GM10248 (cell line): ENCODE results near the gene STX16.

Experiments
- CTCF ChIA-PET: fragments of 300-600 bp; sonication (Branson Sonifier 250); formaldehyde crosslinking; extraction: SDS; loops from one replicate; lab custom pipeline; 2021; ENCODE audit warnings: antibody characterized with exemption; lab: Yijun Ruan, JAX
- POLR2A ChIA-PET: fragments of 350-650 bp; sonication (Branson Sonifier 250); formaldehyde crosslinking; extraction: SDS; loops from one replicate; lab custom pipeline; 2020; ENCODE audit warnings: antibody characterized with exemption; lab: Yijun Ruan, JAX
- DNase-seq: peaks from one replicate; pipeline ENCODE4 v3.0.0; 2012; ENCODE audit errors: extremely low spot score
- TF ChIP-seq, protein P1 (sequence below): IDR thresholded peaks from 2 replicates; pipeline ENCODE4 v1.5.1; 2012; ENCODE audit warnings: mild to moderate bottlenecking, low read depth; ENCODE audit errors: extremely low read depth, missing control alignments, control extremely low read depth

Gene STX16

GRCh38 chr20:58675641-58676040 lies 24.6 kb downstream of the STX16 start:
- no peak for DNase-seq
- TF ChIP-seq, protein P1, sequence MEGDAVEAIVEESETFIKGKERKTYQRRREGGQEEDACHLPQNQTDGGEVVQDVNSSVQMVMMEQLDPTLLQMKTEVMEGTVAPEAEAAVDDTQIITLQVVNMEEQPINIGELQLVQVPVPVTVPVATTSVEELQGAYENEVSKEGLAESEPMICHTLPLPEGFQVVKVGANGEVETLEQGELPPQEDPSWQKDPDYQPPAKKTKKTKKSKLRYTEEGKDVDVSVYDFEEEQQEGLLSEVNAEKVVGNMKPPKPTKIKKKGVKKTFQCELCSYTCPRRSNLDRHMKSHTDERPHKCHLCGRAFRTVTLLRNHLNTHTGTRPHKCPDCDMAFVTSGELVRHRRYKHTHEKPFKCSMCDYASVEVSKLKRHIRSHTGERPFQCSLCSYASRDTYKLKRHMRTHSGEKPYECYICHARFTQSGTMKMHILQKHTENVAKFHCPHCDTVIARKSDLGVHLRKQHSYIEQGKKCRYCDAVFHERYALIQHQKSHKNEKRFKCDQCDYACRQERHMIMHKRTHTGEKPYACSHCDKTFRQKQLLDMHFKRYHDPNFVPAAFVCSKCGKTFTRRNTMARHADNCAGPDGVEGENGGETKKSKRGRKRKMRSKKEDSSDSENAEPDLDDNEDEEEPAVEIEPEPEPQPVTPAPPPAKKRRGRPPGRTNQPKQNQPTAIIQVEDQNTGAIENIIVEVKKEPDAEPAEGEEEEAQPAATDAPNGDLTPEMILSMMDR, result no peak
- ChIA-PET POLR2A (no interaction called here), CTCF (no interaction called here)

GRCh38 chr20:58676161-58676560 lies 25.1 kb downstream of the STX16 start:
- POLR2A ChIA-PET, result no interaction called here
- TF ChIP-seq, protein P1, result no peak
- no peak for DNase-seq
- CTCF ChIA-PET, result interaction anchor here (0.7 kb wide), 1 partner anchor 29 kb away, joined by 3 read pairs; no protein-coding TSS in a partner anchor

DNA sequence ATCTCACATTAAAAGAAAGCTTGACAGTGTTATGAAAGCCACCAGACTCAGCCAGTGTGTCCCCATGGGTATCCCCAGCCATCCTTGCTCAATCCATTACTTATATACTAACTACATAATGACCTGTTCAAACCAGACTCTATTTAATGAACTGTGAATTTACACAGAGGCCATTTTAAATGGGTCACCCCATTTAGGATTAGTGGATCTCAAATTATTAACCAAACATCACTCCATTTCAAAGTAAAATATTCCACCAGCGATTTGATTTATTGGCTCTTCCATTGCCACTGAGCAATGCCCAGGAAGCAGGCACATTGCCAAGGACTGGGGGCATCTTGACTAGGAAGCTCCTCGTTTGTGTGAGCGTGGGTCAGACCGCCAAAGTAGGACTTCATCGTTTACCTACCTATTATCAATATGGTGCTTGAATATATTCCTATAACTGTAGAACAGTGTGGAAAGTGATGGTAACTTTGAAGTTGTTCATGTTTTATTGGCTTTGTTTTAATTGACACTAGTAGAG lies 26.1 kb downstream of the STX16 start:
- CTCF ChIA-PET, result interaction anchor here (0.7 to 1.2 kb wide), 2 partner anchors 17 to 30 kb away, joined by 3 read pairs; no protein-coding TSS in a partner anchor
- POLR2A ChIA-PET, result no interaction called here
- DNase-seq, result no peak
- TF ChIP-seq, protein P1, result no peak

DNA sequence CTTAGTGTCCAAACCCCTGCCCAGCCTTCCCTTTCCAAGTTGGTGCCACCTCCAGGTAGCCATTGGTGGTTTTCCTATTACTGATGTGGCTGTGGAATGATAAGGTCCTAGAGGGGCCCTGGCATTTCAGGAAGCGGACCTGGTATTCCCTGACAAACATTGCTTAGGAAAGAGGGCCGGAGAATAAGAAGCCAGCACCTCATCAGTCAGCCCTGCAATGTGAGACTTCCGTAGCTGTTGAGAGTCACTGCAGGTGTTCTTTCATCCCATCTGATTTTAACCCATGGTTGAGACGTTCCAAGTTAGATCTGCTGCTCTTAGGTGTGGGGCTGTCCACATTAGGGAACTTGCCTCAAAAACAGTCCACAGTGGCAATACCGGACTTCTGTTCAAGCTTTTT lies 26.7 kb downstream of the STX16 start:
- TF ChIP-seq, protein P1, result no peak
- CTCF ChIA-PET, result interaction anchor here (1.2 kb wide), 1 partner anchor 17 kb away, joined by 3 read pairs; no protein-coding TSS in a partner anchor
- POLR2A ChIA-PET, result interaction anchor here (1.0 kb wide), 1 partner anchor 211 kb away, joined by 8 read pairs; no protein-coding TSS in a partner anchor
- no peak for DNase-seq

GRCh38 chr20:58678806-58679205 lies 27.7 kb downstream of the STX16 start:
- CTCF ChIA-PET, result interaction anchor here (1.0 kb wide), 1 partner anchor 13 kb away, joined by 4 read pairs; no protein-coding TSS in a partner anchor
- no peak for DNase-seq
- POLR2A ChIA-PET, result no interaction called here
- TF ChIP-seq, protein P1, result no peak

GRCh38 chr20:58682656-58683531 lies 31.8 kb downstream of the STX16 start:
- no peak for DNase-seq
- TF ChIP-seq, protein P1, result no peak
- CTCF ChIA-PET, result no interaction called here
- POLR2A ChIA-PET, result no interaction called here
